Pancreas (tissue), 10 donors: ENCODE data around the gene TTC23. TPM values are rescaled to one million over a fixed set of nuclear protein-coding genes. Genes with fewer than 3 reads are reported as not detected.
"Not testable (repeated sequence)": the region's sequence is repeated elsewhere in the genome, so short reads cannot be mapped to it uniquely, and the experiment has no call there.

ENCODE experiments used
- ATAC-seq, 4 donors: fragments of 200-7000 bp; cut with Tn5 transposase; one replicate each; pipeline versions ENCODE4 v1.8.0 to v1.9.1; 2020; ENCODE audit warnings: mild to moderate bottlenecking in 4 of 4, moderate library complexity in 4 of 4
- DNase-seq, 6 donors: peaks; one replicate each; pipeline ENCODE4 v3.0.0-alpha.2; 2020
- FAIRE-seq: peaks from 2 replicates; lab custom pipeline; 2012; peaks lifted over from hg19 to GRCh38; lab: Jason Lieb, UNC
- H3K27ac ChIP-seq, 4 donors: fragments of 200-600 bp; sonication (generic); 1 replicate in 3 of 4; 2 replicates in 1 of 4; pipeline versions ENCODE4 v1.5.0 to v1.8.0; 2020
- H3K27me3 ChIP-seq, 4 donors: fragments of 200-600 bp; one replicate each; pipeline ENCODE4 v1.8.0; 2021
- H3K36me3 ChIP-seq, 3 donors: fragments of 200-600 bp; sonication (generic) in 1 of 3; one replicate each; pipeline versions ENCODE4 v1.5.0 to v1.8.0; 2020 to 2021
- H3K4me1 ChIP-seq, 3 donors: fragments of 200-600 bp; one replicate each; pipeline ENCODE4 v1.8.0; 2021
- H3K4me3 ChIP-seq, 4 donors: fragments of 200-600 bp; sonication (generic) in 2 of 4; one replicate each; pipeline versions ENCODE4 v1.5.0 to v1.8.0; 2020 to 2021
- H3K9me3 ChIP-seq, 4 donors: fragments of 200-600 bp; one replicate each; pipeline ENCODE4 v1.8.0; 2021
- CTCF ChIP-seq, 4 donors: fragments of 200-600 bp; sonication (generic) in 3 of 4; IDR thresholded peaks; one replicate each; pipeline versions ENCODE4 v1.5.0 to v1.8.0; 2021; ENCODE audit warnings: antibody characterized with exemption in 4 of 4
- WGBS, 2 donors: extraction: QIAGEN DNeasy Blood & Tissue Kit; methylation state at CpG; one replicate each; pipeline ENCODE4 v1.1.7; 2013; 5-methylcytosine and 5-hydroxymethylcytosine counted together
- intact Hi-C, 3 donors: fragments of 100-400 bp; cut with DNase I; formaldehyde crosslinking; loops; one replicate each; pipeline versions ENCODE4 v1.11.1 to v1.14.2; 2022
- polyA plus RNA-seq, 2 donors: library from polyadenylated mRNA; stranded (reverse); fragments of 200-250 nt; gene quantifications; one replicate each; pipeline ENCODE4 v1.2.3, GENCODE V29; 2013
- total RNA-seq, 6 donors: library from RNA; stranded (reverse); fragmentation: NEBNext Ultra II Directional in 4 of 6; extraction: Animal tissue kit (Norgen Biotek cat#: 25700) in 4 of 6; gene quantifications; one replicate each; pipeline versions ENCODE4 v1.2.1 to v1.2.4, GENCODE V29; 2021 to 2023
- donor health status: healthy with polysubstance abuse.
- donor health status: DM: no; HTN: no; CAD: no; lungs with moderate emphysema.
- donor health status: DM: no; HTN: no; CAD: no.
- donor health status: control.
- donor health status: control.
- donor health status: Bipolar disorder and iron deficiency.
- donor health status: DM: yes; HTN: yes; CAD: no.
- donor health status: DM: no; HTN: no; CAD: no.
- donor health status: DM: no; HTN: no; CAD: no.
- donor health status: DM: yes; HTN: yes; CAD: no.

Gene TTC23
- total and polyA plus RNA-seq, 8 donors, result 5.5 to 13.5 (median 7.8) TPM

- H3K27ac ChIP-seq, result no peak overlapping the region
- no peaks in the 10 kb centered on the region for H3K27me3 ChIP-seq
- WGBS, 2 donors, result 84 to 87% methylated on average over 8 of the region's 8 CpGs
- no peaks in the 10 kb centered on the region for H3K4me1 ChIP-seq
- no peak overlapping the region for H3K4me3 ChIP-seq
- intact Hi-C loops, result no loop called here
- no peak for TF ChIP-seq CTCF (IDR thresholded peaks at IDR 0.05)
- FAIRE-seq (no peak), DNase-seq (no peak), ATAC-seq (no peak)
- H3K9me3 ChIP-seq, result no peaks in the 10 kb centered on the region
- no peaks in the 10 kb centered on the region for H3K36me3 ChIP-seq
These were observed 132.3 kb downstream of the TTC23 start for GRCh38 chr15:99117111-99117510.

- intact Hi-C loops, result no loop called here
- Histone ChIP-seq H3K27ac (no peak overlapping the region), H3K27me3 (no peaks in the 10 kb centered on the region), H3K4me3 (no peak overlapping the region), H3K4me1 (no peaks in the 10 kb centered on the region), H3K36me3 (no peaks in the 10 kb centered on the region), H3K9me3 (no peaks in the 10 kb centered on the region)
- DNase-seq (no peak), ATAC-seq (no peak), FAIRE-seq (no peak)
- TF ChIP-seq CTCF (IDR thresholded peaks at IDR 0.05), result no peak
- WGBS, 2 donors, result 78 to 86% methylated on average over 11 of the region's 11 CpGs
These were observed 133.8 kb downstream of the TTC23 start for GRCh38 chr15:99115300-99116215.

GRCh38 chr15:99114511-99115299 lies 134.7 kb downstream of the TTC23 start:
- Histone ChIP-seq H3K27ac (no peak overlapping the region), H3K27me3 (no peaks in the 10 kb centered on the region), H3K36me3 (no peaks in the 10 kb centered on the region), H3K9me3 (no peaks in the 10 kb centered on the region), H3K4me3 (no peak overlapping the region), H3K4me1 (no peaks in the 10 kb centered on the region)
- no peak for DNase-seq
- intact Hi-C loops, result no loop called here
- no peak for FAIRE-seq
- ATAC-seq, result no peak
- WGBS, 2 donors, result 75 to 79% methylated on average over 12 of the region's 12 CpGs
- no peak for TF ChIP-seq CTCF (IDR thresholded peaks at IDR 0.05)

GRCh38 chr15:99113547-99114271 lies 135.7 kb downstream of the TTC23 start:
- Histone ChIP-seq H3K36me3 (no peaks in the 10 kb centered on the region), H3K9me3 (no peaks in the 10 kb centered on the region), H3K27ac (no peak overlapping the region), H3K27me3 (no peaks in the 10 kb centered on the region), H3K4me1 (no peaks in the 10 kb centered on the region), H3K4me3 (no peak overlapping the region)
- FAIRE-seq (no peak), DNase-seq (no peak), ATAC-seq (no peak)
- no peak for TF ChIP-seq CTCF (IDR thresholded peaks at IDR 0.05)
- 87 to 91% methylated on average over 13 of the region's 13 CpGs for WGBS, 2 donors
- intact Hi-C loops, result no loop called here

GRCh38 chr15:99111641-99112040 lies 137.7 kb downstream of the TTC23 start:
- H3K27me3 ChIP-seq, H3K36me3 ChIP-seq, H3K9me3 ChIP-seq, H3K4me3 ChIP-seq, intact Hi-C loops, H3K4me1 ChIP-seq, H3K27ac ChIP-seq, ATAC-seq, DNase-seq, FAIRE-seq: not testable (repeated sequence)
- WGBS, 2 donors, result 84 to 95% methylated on average over 8 of the region's 8 CpGs
